Gastroesophageal sphincter (tissue), 3 donors: ENCODE measurements around the gene REX1BD.

Experiments used
- EP300 ChIP-seq: sonication (generic); formaldehyde crosslinking; IDR thresholded peaks from one replicate; pipeline ENCODE4 v1.6.1; 2017; ENCODE audit warnings: antibody characterized with exemption, mild to moderate bottlenecking
- POLR2A ChIP-seq, 2 donors: fragments of 450-650 bp; IDR thresholded peaks; one replicate each; pipeline ENCODE4 v1.6.1; 2017; ENCODE audit warnings: antibody characterized with exemption in 2 of 2, mild to moderate bottlenecking in 2 of 2, moderate library complexity in 1 of 2
- TF ChIP-seq, protein P1 (sequence below), 4 experiments: fragments of 200-600 bp in 2 of 4; fragments of 450-650 bp in 2 of 4; sonication (generic) in 1 of 4; IDR thresholded peaks; one replicate each; pipeline ENCODE4 v1.5.1; 2017 to 2019; ENCODE audit warnings: antibody characterized with exemption in 4 of 4, mild to moderate bottlenecking in 2 of 4, moderate library complexity in 2 of 4

DNA sequence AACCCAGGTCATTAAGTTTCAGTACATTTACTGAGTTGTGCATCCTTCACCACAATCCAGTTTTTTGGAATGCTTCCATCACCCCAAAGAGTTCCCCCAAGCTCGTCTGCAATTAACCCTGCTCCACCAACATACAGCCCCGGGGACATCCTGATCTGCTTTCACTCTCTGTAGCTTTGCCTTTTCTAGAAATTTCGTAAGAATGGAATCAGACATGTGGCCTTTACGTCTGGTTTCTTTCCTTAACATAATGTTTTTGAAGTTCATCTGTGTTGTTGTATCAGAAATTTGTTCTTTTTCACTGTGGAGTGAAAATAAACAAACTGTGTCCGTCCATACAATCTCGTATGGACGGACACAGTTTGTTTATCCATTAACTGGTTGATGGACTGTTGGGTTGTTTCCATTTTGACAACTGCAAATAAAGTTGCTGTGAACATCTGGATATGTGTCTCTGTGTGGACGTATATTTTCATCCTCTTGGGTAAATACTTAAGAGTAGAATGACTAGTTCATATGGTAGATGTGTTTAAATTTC is 51.2 kb downstream of the REX1BD start:
- TF ChIP-seq POLR2A (IDR thresholded peaks at IDR 0.05) (no peak), EP300 (no peak)
- TF ChIP-seq, protein P1, sequence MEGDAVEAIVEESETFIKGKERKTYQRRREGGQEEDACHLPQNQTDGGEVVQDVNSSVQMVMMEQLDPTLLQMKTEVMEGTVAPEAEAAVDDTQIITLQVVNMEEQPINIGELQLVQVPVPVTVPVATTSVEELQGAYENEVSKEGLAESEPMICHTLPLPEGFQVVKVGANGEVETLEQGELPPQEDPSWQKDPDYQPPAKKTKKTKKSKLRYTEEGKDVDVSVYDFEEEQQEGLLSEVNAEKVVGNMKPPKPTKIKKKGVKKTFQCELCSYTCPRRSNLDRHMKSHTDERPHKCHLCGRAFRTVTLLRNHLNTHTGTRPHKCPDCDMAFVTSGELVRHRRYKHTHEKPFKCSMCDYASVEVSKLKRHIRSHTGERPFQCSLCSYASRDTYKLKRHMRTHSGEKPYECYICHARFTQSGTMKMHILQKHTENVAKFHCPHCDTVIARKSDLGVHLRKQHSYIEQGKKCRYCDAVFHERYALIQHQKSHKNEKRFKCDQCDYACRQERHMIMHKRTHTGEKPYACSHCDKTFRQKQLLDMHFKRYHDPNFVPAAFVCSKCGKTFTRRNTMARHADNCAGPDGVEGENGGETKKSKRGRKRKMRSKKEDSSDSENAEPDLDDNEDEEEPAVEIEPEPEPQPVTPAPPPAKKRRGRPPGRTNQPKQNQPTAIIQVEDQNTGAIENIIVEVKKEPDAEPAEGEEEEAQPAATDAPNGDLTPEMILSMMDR (IDR thresholded peaks at IDR 0.05) = no peak
